ENCODE results near the gene PRSS50.

The PRSS50 gene

DNA sequence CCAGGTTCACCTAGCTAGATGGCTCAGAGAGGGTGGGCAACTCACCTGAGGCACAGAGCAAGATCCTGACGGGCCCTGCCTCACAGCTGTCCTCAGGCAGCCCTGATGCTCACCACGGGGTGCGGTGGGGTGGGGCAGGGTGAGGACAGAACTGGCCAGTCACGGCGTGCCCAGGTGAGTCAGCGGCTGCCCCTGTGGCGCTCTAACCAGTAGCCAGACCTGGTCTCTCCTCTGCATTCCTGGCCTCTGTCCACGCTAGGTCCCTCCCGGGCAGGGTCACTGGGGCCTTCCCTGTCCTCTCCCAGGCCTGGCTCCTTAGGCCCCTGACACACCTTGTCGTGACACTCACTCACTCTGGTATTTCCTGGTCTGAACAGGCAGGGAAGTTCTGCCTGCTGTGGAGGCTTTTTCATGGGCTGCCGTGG is 25.1 kb downstream of the PRSS50 start:
- DNase-seq (ENCODE audit: low spot score), result peak; percentile 93

DNA sequence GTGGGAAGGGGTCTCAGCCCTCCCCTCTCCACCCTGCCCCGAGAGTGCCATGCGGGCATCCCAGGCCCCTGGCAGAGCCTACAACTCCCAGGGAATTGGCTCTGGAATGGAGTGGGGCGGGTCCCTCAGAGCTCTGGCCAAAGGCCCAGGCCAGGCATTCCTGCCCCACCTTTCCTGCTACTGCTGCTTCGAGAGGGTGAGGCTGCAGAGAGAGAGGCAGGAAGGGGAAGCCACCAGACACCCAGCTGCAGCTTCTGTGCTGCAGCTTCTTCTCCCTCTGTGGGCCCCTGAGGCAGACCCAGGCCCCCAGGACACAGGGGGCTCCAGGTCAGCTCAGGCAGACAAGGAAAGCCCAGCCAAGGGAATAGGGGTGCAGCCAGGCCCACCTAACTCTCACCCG is 26.9 kb downstream of the PRSS50 start:
- DNase-seq (ENCODE audit: low spot score), result peak; percentile 74

DNA sequence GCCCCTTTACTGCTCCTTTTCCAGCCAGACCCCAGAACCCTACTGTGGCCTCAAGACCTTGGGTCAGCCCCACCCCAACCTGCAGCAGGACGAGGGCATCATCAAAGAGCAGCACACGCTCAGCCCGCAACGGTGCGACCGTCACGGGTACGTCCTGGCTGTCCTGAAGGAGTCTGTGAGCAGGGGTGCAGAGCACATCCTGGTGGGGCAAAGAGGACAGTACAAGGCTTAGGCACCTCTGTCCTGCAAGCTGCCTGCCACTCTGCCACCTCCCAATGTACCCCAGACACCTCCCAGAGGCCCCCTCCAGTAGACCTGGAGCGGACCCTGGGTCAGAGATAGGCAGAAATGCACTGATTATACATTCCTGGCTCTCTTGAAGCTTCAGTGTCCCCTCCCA is 32.2 kb downstream of the PRSS50 start:
- no peak for DNase-seq (ENCODE audit: low spot score)

GRCh38 chr3:46684891-46685290 is 32.8 kb downstream of the PRSS50 start:
- no peak for DNase-seq (ENCODE audit: low spot score)

GRCh38 chr3:46682974-46683373 is 34.7 kb downstream of the PRSS50 start:
- DNase-seq (ENCODE audit: low spot score), result no peak

GRCh38 chr3:46681856-46682540 is 35.7 kb downstream of the PRSS50 start:
- no peak for DNase-seq (ENCODE audit: low spot score)

DNA sequence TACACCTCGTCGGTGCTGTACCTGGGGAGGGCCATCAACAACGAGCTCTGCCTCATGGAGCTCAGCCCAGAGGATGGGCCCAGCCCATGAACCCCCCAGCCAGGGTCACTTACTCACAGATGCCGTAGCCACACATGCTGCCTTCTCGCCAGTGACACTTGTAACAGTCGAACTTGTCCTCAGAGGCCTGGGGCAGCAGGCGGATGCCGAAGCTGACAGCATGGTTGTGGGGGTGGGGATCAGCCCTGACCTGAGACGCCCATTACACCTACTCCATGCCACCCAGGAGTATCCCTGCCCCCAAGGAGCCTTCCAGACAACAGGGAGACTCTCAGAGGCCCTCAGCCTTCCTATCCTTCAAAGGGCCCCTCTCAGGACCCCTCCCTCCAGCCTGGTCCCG is 36.3 kb downstream of the PRSS50 start:
- DNase-seq (ENCODE audit: low spot score), result no peak

DNA sequence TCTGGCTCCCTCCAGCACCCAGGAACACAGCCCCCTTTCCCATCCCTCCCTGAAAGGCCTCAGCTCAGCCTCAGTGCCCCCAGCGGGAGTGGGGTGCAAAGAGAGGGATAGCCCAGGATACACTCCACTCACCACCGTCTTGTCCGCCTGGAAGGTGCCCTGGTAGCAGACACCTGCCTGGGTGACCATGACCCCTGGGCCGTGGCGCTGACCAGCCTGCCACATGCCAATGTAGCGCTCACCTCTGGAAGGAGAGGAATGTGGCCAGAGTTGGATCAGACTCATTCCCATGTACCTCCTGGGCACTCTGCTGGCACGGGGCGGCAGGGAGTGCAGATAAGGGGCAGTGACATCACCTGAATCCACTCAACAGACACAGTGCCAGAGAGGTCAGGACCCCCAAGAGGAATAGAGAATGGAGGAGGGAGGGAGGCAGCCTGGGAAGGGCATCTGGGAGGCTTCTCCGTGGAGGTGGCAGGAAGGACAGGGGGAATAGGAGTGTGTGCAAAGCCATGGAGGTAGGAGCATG is 37.3 kb downstream of the PRSS50 start:
- no peak for DNase-seq (ENCODE audit: low spot score)

- no peak for DNase-seq (ENCODE audit: low spot score)
Measured at GRCh38 chr3:46679681-46680080, 38.0 kb downstream of the PRSS50 start.

- no peak for DNase-seq (ENCODE audit: low spot score)
Measured at GRCh38 chr3:46678280-46678679, 39.4 kb downstream of the PRSS50 start.

DNA sequence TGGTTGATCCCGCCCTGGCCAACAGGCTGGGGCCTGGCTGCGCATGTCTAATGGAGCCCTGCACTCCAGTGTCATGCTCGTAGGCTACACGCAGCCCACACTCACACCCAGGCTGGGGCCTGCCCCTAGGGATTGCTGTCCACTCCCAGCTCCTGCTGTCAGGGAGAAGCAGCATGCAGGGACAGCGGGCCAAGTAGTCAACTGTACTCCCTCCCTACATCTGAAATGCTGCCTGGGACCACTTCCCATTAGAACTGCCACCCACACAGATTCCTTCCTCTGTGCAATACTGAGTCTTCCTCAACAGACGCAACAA is 40.3 kb downstream of the PRSS50 start:
- DNase-seq (ENCODE audit: low spot score), result no peak

DNA sequence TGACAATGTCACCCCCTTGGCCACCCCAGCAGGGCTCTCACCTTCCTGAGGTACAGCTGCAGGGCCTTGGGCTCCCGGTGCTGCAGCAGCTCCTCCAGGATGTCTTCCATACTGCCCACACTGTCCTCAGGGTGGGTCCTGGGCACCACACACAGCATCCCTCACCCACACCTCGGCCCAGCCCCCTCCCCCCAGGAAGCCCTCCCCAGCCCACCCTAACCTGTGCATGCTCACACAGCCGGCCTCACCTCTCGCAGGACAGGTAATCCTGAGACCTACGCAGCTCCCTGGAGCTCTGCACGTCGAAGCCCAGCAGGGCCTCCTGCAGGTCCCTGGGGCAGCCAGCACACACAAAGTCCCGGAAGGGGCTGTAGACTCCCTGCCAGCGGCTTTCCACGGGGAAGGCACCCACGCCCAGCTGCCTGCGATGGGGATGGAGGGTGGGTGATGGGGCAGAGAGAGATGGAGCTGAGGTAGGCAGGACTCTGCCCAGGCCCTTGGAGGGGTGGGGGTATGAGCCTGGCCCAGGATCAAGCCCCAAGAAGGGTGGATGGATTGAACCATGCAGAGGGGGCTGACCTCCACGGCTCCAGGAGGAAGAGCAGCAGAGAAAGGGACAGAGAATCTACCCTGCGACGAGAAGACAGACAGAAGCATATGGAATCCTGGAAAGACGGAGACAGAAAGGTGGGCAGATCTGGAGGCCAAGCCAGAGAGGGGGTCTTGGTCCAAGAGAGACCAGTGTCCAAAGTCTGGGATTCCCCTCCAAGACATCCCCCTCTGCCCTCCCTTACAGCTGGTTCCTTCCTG is 40.9 kb downstream of the PRSS50 start:
- no peak for DNase-seq (ENCODE audit: low spot score)

- no peak for DNase-seq (ENCODE audit: low spot score)
Measured at GRCh38 chr3:46675843-46676567, 41.7 kb downstream of the PRSS50 start.

DNA sequence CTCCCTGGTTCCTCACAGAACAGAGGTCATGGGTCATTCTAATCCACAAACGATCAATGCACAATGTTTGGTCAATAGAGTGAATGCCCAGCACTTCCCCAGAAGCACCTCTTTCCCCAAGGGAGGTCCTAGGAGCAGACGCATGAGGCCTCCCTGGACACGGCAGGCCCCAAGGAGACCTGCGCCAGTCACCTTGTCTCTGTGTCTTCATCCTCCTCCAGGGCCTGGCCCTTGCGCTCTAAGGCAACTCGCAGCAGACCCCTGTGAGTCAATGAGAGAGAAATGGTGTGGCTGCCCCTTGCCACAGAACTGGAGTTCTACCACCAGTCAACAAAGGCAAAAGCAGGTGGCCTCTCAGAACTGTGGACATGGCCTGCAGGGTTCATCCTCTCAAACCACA is 42.2 kb downstream of the PRSS50 start:
- DNase-seq (ENCODE audit: low spot score), result no peak

DNA sequence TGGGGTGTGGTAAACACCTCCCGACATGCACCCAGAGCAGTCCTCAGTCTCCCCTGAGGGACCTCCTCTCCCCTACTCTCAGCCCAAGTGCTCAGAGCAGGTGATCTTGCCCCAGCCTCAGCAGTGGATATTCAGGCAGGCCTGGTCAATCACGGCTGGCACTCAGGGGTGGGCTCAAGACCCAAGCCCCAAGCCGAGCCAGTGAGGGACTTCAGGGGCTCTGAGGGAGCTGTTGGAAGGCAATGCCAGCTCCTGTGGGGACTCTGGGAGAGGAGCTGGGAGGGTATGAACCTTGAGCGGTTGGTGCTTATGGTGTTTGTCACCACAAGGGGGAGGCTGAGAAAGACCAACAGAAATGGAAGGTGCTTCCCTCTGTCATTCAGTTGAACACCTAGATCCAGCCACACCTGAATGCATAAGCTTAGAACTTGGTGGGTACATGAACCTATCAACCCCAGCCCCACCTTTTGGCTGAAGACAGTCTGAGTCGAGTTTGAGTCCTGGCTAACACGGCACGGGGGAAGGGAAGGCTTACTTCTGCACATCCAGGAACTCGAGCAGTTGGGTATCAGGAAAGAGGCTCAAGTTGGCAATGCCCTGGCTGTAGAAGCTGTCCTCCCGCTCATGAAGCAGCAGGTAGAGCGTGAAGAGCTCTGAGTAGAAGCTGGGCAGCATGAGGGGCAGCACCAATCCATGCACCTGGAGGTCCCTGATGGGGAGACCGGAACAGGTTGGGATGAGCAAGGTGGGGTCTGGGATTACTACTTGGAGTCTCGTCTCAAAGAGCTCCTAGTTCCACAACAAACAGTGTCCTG is 43.4 kb downstream of the PRSS50 start:
- DNase-seq (ENCODE audit: low spot score), result no peak

DNA sequence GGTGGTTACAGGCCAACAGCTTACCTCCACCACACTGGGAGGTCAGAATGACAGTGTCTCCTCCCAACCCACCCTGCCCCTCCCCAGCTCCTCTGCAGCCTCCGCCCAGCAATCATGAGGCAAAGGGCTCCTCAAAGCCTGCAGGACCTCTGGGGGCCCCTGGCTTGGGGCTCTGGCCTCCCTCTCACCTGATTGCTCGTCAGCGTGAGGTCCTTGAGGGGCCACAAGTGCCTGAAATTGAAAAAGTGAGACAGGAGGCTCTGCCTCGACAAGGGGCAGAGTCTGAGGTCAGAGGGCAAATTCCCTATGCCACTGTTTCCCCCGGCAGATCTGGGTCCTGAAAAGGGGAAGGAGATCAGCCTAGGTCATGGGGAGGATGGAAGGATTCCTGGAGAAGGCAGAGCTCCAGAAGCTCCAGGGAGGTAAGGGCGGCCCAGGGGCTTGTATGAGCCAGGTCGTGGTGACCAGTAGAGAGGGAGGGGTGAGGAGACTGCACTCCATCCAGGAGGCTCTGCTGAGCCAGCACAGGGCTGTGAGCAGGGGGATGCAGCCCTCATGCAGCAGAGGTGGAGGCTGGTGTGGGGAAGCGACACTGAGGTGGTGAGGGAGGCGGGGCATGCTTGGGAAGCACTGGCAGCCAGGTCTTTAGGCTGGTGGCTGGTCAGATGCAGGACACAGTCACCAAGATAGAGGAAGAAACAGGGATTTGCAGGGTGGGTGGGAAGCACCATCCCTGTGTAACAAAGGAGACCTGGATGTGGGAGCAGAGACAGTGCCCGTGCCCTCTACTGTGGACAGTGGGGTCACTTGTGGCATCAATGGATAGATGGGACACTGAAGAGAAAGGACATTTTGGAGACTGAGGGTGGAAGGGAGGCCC is 44.3 kb downstream of the PRSS50 start:
- DNase-seq (ENCODE audit: low spot score), result no peak

DNA sequence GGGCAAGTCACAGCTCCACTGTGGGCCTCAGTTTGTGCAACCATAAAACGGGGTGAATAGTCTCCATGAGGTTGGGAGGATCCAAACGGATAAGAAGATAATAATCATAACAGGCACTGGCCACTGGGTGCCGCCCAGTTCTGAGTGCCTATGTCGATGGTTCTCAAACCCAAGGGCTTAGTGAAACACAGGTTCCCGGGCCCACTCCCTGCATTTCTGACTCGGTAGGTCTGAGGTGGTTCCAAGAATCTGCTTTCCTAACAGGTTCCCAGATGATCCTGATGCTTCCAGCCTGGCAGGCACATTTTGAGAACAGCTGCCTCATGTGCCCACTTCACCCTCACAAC is 45.3 kb downstream of the PRSS50 start:
- no peak for DNase-seq (ENCODE audit: low spot score)

DNA sequence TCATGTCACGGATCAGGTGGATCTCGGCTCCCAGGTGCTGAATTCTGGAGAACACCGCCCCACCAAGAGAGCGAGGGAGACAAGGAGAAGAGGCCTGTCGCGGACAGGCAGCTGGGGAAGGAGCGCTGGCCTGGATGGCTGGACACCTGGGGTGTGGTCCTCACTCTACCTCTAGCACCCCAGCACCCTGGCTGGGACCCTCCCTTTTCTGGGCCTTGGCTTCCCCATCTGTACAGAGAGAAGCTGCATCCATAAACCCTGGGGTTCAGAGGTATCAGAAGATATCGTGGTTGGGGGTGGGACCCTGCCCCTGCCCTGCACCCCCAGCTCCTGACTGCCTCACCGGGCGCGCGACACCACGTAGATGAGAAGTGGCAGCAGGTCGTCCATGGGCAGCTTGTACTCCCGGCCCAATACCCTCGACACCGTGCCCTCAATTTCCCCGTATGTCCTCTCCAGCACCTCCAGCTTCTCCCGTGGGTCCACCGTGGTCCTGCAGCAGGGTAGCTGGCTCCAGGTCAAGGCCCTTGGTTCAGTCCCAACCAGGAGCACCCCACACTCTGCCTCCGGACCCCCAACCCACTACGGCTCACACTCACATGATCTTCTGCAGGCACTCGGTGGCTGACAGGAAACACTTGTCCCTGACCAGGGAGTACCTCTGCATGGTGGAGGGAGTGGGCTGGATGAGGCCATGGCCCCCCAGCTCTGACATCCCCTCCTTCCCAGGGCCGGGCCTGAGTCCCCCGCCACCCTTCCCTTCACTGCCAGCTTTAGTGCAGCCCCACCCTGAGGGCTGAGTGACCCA is 45.9 kb downstream of the PRSS50 start:
- no peak for DNase-seq (ENCODE audit: low spot score)

- no peak for DNase-seq (ENCODE audit: low spot score)
Measured at GRCh38 chr3:46670891-46671427, 46.7 kb downstream of the PRSS50 start.
